GM18907 (cell line): Measurements from ENCODE around the gene RRAD.

Source experiments
- ATAC-seq: cut with Tn5 transposase; IDR thresholded peaks from one replicate; pipeline ENCODE4 v1.9.1; 2021; ENCODE audit warnings: mild to moderate bottlenecking, moderate library complexity; ENCODE audit not compliant: unreplicated experiment

The RRAD gene

DNA sequence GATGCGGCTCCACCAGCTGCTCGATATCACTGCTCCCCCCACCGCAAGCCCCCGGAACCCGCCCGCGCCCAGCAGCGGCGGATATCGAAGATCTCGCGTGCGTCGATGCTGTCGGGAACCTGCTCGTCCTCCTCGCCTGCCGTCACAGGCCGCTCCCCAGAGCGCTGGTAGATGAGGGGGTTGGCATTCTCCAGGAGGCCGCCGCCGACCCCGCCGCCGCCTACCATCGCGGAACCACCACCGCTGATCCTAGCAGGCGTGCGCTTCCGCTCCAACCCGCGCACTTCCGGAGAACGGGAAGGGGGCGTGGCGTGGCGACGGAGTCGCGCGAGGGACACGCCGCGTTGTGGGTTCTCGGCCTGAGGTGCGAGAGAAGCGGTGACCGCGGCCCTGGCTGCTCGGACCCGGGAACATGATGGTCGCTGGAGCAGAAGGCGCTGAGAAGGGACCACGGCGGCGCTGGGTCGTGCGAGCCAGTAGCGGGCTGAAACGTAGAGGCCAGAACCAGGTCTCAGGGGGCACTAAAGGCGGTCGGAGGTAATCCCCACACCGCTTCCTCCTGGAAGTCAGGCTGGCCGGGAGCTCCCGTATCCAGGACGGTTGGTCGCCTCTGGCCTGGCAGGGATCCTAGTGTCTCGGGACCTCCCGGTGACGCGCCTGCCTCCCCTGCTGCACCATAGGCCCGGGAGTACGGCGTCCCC lies 9.0 kb upstream of the RRAD start, which contains the start of gene CIAO2B:
TSS of gene CIAO2B (minus strand) at position 265 of the 701 bp plus-strand sequence. CDS start at position 227, 38 bp downstream.
- peak; percentile 73 for ATAC-seq

DNA sequence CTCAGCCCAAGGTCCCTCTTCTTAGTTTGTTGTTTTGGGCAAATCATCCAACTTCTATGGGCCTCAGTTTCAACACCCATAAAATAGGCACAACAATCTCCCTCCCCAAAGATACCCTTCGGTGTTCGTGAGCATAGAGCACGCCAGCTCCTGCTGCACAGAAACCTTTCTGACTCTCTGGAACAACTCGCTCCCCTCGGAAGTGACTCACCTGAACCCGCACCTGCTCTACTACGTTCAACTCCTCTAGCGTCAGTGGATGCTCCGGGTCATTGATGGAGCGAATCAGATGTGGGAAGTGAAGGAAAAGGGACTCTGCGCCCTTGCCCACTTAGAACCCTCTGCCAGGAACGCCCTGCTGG lies 8.4 kb upstream of the RRAD start:
- peak; percentile 15 for ATAC-seq

DNA sequence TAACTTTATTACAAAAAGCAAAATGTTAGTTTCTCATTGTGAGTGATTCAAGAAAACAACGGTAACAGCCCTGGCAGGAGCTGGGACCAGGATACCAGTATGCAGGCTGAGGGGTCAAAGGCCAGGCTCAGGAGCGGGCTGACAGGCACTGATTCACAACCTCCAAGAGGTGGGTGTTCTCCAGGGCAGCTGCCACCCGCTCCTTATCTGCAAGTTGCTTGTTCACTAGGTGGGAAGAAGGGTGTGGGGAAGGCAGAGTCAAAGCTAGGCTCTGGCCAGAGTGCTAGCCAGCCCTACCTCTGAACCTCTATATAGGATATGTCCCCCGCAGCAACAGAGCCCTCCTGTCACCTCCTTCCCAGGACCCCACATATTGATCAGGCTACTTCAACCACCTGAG lies 6.7 kb upstream of the RRAD start:
- ATAC-seq = no peak

DNA sequence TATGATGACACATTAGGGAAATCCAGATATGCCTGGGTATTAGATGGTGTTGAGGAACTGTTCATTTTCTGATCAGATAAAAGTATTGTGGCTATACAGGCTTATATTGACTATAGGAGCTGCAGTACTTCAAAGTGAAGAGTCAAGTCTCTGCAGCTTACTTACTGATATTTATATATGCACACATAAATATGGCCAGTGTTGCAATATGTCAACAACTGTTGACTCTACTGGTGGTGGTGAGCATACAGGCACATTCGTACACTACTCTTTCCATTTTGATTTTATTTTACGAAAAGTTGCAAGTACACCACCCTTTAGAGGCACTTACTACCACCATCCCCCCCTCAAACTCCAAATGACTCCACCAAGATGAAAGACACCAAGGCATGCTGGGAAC lies 6.3 kb upstream of the RRAD start:
- ATAC-seq = no peak

DNA sequence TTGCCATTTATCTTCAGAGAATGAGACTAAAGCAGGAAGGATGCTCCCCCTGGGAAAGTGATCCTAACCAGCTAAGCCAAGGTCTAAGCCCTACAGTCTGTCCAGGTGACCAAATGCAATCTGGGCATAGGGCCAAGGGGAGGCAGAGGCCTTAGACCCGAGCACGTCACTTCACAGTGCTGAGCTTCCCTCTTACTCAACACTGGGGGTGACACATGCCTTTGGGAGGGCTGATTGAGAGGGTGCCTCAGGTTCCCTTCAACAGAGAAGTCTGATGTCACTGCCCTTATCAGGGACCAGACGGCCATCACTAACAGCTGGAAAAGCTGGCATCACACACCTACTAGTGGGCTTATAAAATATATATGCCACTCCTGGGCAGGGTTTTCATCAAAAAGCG lies 4.9 kb upstream of the RRAD start:
- ATAC-seq = no peak

DNA sequence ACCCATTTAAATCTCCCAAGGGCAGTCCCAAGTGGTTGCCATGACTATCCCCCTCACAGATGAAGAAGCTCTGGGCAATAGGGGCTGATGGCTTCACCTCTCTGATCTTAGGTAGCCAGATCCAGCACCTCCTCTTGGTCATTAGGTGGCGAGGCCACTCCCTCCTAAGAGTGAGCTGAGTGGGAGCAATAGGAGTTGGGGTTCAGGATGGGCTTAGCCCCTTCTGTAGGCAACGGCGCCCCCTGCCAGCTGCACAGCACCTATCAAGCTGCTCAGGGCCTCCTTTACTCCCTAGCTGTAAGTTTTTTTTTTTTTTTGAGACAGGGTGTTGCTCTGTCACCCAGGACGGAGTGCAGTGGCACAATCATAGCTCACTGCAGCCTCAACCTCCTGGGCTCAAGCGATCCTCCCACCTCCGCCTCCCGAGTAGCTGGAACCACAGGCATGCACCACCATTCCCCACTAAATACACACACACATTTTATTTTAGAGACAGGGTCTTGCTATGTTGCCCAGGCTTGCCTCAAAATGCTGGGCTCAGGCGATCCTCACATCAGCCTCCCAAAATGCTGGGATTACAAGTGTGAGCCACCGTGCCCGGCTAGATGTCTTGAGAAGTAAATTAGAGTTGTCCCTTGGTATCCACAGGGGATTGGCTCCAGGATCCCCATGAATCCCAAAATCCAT lies 3.5 kb upstream of the RRAD start:
- no peak for ATAC-seq

DNA sequence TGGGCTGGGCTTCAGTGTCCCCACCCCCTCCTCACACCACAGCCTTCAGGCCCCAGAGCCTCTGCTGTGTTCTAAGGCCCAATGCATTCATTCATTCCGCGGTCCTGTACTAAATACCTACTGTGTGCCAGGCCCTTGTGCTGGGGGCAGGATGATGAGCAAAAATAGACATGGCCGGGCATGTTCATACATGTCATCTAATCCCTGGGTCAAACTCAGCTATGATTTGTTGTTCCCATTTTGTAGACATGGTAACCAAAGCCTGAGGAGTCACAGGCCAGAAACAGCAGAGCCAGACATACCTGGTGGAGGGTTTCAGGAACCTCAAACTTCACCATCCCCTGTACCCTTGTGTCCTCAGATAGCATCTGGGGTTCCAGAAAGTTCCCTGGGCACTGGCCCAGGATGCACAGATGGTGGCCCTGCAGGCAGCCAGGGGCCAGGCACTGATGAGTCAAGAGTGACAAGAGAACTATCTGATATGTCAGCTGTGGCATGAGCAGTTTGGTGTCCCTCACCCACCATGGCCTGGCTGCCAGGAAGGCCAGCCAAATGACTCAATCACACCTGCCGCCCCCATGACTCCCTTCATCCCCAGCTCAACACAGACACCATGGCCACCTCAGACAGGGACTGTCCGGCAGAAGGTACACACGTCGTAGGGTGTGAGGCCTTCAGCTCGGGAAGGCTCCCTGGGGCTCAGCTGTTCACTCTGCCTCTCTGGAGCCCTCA lies 2.7 kb upstream of the RRAD start:
- no peak for ATAC-seq

DNA sequence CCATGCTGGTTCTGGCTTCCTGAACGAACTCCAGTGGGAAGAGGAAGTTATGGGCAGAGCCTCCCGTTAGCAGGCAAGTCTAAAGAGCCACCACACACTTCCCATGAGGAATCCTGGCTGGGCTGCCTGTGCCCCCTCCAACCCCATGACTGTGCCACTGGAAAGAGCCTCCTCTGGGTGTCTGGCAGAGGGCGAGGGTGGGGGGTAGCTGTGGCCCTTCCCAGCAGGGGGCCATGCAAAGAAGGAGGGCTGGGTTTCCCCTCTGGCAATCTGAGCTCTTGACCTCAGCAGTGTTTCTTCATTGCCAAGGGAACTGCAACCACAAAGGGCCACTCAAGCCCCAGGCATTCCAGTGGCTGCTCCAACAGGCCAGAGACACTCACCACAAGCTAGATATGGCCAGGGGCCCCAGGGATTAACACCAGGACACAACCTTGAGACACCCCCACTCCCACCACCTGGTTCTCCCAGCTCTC lies 1.7 kb upstream of the RRAD start:
- no peak for ATAC-seq

DNA sequence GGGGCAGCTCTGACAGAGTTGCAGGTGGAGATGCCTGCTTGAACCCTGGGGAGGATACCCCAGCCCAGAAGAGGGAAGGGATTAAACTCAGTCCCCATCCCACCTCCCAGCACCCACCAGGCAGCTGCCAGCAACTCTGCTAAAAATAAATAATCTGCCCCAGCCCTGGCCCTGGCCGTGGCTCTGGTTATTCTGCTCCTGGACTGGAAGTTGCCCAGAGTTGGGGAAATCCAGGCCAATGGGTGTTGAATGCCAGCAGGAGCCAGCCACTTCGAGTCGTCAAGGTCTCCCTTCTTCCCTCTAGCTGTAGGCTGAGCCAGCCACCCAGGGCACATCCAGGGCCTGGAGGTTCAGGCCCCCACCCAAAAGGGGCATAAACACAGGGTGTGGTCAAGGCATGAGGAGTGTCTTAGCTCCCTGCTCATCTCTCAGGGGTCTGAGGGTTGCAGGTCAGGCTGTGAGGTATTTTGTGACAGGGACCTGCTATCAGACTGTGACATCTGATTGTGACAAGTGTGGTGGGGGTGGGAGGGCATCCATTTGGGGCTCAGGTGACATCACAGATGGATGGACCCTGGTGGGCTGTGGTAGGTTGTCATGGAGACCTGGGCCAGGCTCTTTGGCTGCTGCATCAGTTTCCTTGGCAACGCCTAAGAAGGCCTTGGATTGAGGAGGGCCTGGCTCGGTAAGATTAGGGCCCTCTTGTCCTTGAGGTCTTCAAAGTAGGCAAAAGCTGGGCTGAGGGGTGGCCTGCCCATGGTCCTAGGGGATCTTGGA lies 1.0 kb upstream of the RRAD start:
- ATAC-seq = no peak

DNA sequence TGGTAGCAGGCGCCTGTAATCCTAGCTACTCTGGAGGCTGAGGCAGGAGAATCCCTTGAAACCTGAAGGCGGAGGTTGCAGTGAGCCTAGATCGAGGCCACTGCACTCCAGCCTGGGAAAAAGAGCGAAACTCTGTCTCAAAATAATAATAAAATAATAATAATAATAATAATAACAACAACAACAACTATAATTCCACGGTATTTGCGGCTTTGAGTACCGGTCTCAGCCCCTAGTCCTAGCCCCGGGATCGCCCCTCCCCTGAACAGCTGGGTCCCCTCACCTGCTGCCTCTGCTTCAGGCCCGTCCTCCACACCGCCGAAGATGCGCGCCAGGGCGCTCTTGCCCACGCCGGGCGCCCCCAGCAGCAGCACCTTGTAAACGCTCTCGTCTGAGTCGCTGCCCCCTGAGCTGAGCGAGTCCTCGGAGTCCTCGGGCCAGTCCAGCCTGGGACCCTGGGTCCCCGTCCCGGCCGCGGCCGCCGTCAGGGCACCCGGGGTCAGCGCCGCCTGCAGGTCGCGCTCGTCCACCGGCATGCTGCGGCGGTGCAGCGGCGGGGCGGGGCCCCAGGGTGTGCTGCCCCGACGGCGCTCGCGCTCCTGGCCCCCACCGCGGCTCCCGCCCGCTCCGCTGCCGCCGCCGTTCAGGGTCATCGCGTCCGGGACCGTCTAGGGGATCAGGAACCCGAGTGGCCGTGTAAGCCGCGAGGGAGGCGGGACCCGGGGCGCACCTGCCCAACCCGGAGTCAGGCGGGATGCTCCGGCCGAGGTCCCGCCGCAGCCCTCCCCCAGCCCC lies 611 bp downstream of the RRAD start:
- ATAC-seq = no peak

DNA sequence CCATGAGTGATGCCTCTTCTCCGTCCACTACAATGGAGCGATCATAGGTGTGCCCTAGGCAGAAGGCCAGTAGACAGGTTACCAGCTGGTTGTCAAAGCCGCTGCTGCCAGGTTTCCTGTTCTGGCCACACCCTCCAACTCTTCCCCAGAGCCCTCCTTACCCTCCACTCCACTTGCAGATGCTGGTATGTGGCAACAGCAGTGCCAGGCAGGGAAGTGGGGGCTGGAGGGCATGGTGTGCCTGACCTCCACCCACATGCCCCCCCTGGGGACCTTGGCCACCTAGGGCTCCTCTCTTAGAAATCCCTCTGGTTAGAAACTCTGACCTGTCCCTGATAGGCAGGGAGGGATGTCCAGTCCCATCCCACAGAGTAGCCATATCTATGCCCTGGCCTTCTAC lies 1.5 kb downstream of the RRAD start:
- no peak for ATAC-seq

DNA sequence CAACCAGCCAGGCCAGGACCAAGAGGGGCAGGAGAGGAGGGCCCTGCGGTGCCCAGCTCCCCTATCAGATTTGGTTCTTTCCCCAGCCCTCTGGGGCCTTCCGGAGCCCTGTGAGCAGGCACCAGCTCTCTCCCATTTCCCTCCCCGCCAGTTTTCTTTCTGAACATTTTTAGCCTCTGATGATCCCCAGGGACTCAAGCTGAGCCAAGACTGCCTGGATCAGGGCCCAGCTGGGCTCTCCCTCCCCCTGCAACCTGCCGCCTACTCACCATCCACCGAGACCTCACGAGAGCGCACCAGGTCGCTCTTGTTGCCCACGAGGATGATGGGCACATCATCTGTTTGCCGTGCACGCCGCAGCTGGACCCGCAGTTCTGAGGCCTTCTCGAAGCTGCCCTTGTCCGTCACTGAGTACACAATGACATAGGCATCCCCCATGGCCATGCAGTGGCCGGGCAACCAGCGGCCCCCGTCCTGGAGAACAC lies 2.0 kb downstream of the RRAD start:
- no peak for ATAC-seq

DNA sequence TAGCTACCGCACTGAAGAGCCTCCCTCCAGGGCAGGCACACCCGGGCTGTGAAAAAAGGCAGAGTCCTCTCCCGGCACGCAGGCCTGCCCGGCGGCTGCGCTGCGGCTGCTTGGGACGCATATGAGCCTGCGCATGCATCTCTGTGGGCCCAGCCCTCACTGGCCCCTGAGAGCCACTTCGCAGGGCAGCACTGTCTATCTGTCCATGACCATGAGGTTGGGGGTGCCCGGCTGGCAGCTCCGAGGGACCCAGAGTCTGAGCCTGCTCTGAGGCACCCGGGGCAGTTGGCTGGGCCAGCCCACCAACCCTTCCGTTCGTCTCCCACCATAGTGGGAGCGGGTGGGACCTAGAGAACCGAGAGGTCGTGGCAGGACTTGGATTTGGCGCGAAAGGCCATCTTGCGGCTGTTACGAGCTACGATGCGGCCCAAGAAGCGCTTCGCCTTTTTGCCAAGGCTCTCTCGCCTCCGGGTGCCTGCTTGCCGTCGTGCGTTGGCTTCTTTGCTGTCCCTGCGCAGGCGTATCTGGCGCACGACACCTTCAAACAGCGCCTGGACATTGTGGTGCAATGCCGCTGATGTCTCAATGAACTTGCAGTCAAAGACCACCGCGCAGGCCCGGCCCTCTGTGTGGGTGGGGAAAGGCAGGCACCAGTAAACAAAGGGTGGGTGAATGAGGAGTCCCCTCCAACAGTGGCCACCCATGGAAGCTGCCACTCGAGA lies 3.4 kb downstream of the RRAD start:
- no peak for ATAC-seq

DNA sequence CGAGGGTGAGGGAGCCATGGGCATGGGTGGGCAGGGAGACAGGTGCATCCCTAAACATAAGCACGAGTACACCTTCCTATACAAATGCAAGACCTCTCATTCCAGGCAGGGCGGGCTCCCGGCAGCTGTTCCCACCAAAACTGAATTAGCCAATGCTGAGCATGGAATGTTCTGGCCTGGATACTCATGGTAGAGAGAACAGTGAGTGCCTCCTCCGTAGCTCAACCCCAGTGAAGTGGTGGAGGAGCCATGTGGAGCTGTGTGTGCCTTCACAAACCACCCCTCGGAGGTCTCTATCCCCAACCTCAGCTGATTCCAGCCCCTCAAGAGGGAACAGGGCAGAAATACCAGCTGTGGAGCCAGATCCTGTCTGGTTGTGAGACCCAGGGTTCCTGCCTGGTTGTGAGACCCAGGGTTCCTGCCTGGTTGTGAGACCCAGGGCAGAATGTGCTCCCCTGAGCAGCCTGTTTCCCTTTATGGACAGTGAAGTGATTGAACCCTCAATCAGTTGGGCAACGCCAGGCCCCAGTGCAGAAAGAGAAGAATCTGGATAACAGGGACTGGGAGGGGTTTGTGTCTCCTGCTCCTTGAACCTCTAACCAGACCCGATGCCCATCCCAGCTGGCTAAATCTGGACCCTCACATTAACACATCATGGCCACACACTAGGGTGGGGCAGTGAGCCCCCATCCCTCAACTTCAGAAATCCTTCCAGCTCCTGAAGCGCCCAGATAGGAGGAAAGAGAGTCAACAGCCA lies 4.2 kb downstream of the RRAD start:
- no peak for ATAC-seq

DNA sequence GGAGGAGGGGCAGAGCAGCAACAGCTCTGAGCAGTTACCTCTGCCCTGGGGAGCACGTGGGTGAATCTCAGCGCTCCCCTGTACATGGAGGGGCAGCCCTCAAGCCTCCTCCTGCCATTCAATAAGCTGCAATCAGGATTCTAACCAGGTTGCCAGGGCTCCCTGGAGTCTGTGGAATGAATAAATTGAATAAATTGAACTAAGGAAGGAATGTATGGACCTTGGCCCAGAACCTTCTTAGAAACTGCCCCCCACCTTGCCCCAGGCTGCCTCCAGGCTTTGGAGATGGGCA lies 5.1 kb downstream of the RRAD start:
- no peak for ATAC-seq

DNA sequence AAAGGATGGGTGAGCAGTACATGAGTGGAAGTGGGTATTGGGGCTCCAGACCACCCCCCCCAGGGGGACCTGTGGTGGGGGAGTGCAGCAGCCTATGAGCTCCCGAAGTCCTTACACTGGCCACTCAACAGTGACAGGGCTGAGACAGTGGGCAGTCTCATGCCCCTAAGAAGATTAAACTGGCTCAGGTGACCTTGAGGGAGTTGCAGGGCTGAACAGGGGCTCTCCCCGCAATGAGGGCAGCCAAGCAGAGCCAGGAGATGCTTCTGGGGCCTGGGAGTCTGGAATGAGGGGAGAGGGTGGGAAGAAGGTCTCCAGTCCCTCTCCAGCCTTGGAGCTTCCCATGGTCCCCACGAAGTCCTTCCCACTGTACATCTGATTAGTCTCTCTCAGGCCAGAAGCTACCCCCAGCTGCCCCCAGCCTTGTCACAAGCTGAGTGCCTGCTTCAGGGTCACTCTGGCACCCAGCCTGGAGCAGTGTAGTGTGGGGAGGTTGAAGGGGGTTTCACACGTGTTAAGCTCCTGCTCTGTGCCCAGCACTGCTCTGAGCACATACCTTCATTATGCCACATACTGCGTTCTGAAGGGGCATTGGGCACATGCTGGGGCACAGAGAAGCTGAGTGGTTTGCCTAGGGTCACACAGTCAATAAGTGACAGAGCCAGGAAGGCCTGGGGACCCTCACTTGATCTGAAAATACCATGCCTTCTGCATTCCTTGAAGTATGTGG lies 5.6 kb downstream of the RRAD start:
- ATAC-seq = no peak

DNA sequence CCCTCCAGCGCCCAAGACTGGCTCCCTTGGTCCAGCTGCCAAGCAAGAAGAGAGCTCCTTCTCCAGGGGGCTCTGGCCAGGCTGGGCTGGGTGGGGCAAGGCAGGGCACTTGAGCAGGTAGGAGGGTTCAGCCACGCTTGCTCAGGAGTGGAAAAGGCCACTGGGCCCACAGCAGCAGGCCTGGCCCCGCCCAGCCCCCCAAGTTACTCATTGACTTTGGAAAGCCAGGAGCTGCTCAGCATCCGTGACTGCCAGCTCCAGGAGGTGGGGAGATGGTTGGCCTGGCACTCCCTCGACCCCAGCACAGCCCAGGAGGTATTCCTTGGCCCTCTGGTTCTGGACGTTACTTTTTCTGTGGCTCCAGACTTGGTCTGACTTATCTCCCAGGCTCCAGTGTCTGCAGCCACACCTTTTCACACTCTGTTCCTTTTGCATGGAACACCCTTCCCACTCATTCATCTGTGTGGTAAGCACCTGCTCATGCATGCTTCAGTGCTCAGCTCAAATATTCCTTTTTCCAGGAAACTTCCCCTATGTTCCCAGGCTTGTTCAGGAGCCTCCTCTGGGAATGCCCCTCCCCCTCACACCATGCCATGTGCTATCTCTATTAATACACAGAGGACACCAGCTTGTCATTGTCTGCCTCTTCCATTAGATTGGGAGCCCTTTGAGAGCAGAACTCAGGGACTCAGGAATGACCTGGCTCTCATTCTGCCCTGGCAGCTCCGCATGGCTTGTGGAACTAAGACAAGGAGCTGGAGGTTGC lies 6.3 kb downstream of the RRAD start, which contains the start of gene CDH16:
TSS of gene CDH16 (minus strand) at position 83 of the 766 bp plus-strand sequence. CDS start 820 bp downstream, outside the sequence.
- ATAC-seq = no peak
